ENCODE data around the gene AFF1.

AFF1 gene

DNA sequence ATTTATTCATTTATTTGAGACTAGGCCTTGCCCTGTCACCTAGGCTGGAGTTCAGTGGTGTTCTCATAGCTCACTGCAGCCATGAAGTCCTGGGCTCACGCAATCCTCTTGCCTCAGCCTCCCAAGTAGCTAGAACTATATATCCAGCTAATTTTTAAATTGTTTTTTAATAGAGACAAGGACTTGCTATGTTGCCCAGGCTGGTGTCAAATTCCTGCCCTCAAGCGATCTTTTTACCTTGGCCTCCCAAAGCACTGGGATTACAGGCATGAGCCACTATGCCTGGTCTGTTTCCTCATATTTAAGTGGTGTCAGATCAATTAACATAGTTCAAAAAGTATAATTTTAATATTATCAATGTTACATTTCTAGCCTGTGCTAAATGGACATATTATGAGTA is 68.5 kb downstream of the AFF1 start:
- Histone ChIP-seq H3K79me2 (ENCODE audit: insufficient read depth, low read length) (no peaks in the 10 kb centered on the region), H3K4me2 (ENCODE audit: low read depth, low read length, poor library complexity, severe bottlenecking) (no peak overlapping the region), H3K27ac (ENCODE audit: low read depth, low read length) (no peak overlapping the region), H2AFZ (ENCODE audit: low read depth, low read length, severe bottlenecking) (no peak overlapping the region), H3K9me3 (ENCODE audit: insufficient read depth, low read length) (no peaks in the 10 kb centered on the region), H3K27me3 (ENCODE audit: low read length) (no peaks in the 10 kb centered on the region), H3K9ac (ENCODE audit: low read length) (no peak overlapping the region), H4K20me1 (ENCODE audit: low read depth, low read length) (no peaks in the 10 kb centered on the region), H3F3A (ENCODE audit: insufficient read depth) (no peaks in the 10 kb centered on the region), H3K4me3 (ENCODE audit: insufficient read depth, low read length, poor library complexity, severe bottlenecking) (no peak overlapping the region), H3K9me2 (replicated peaks; ENCODE audit: insufficient read depth, low read length) (no peaks in the 10 kb centered on the region), H3K36me3 (ENCODE audit: low read length) (no peaks in the 10 kb centered on the region)
- TF ChIP-seq EZH2phosphoT487 (conservative IDR thresholded peaks at IDR 0.05; ENCODE audit: low read length) = no peak
- TF ChIP-seq, protein P1, sequence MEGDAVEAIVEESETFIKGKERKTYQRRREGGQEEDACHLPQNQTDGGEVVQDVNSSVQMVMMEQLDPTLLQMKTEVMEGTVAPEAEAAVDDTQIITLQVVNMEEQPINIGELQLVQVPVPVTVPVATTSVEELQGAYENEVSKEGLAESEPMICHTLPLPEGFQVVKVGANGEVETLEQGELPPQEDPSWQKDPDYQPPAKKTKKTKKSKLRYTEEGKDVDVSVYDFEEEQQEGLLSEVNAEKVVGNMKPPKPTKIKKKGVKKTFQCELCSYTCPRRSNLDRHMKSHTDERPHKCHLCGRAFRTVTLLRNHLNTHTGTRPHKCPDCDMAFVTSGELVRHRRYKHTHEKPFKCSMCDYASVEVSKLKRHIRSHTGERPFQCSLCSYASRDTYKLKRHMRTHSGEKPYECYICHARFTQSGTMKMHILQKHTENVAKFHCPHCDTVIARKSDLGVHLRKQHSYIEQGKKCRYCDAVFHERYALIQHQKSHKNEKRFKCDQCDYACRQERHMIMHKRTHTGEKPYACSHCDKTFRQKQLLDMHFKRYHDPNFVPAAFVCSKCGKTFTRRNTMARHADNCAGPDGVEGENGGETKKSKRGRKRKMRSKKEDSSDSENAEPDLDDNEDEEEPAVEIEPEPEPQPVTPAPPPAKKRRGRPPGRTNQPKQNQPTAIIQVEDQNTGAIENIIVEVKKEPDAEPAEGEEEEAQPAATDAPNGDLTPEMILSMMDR (IDR thresholded peaks at IDR 0.05; ENCODE audit: insufficient read depth, low read length, poor library complexity, severe bottlenecking) = no peak

DNA sequence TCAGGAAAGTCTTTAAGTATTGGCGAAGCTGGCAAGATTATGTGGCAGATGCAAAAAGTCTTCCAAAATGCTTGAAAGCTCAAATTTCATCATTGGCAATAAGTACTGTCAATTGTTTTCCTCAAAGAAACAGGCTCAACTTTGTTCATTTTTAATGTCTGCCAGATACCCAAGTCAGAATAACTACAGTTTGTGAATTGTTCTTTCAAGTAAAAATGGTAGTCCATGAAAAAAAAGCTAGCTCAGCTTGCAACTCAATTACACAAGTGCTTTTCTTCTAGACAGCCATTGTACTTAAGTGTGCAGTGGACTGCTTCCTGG is 70.5 kb downstream of the AFF1 start:
- no peak for TF ChIP-seq EZH2phosphoT487 (conservative IDR thresholded peaks at IDR 0.05; ENCODE audit: low read length)
- TF ChIP-seq, protein P1 (IDR thresholded peaks at IDR 0.05; ENCODE audit: insufficient read depth, low read length, poor library complexity, severe bottlenecking) = no peak
- Histone ChIP-seq H3K9me2 (replicated peaks; ENCODE audit: insufficient read depth, low read length) (no peaks in the 10 kb centered on the region), H3K9me3 (ENCODE audit: insufficient read depth, low read length) (no peaks in the 10 kb centered on the region), H3K27me3 (ENCODE audit: low read length) (no peaks in the 10 kb centered on the region), H3K4me3 (ENCODE audit: insufficient read depth, low read length, poor library complexity, severe bottlenecking) (no peak overlapping the region), H3K79me2 (ENCODE audit: insufficient read depth, low read length) (no peaks in the 10 kb centered on the region), H2AFZ (ENCODE audit: low read depth, low read length, severe bottlenecking) (no peak overlapping the region), H3F3A (ENCODE audit: insufficient read depth) (no peaks in the 10 kb centered on the region), H3K36me3 (ENCODE audit: low read length) (no peaks in the 10 kb centered on the region), H4K20me1 (ENCODE audit: low read depth, low read length) (no peaks in the 10 kb centered on the region), H3K27ac (ENCODE audit: low read depth, low read length) (no peak overlapping the region), H3K4me2 (ENCODE audit: low read depth, low read length, poor library complexity, severe bottlenecking) (no peak overlapping the region), H3K9ac (ENCODE audit: low read length) (no peak overlapping the region)

DNA sequence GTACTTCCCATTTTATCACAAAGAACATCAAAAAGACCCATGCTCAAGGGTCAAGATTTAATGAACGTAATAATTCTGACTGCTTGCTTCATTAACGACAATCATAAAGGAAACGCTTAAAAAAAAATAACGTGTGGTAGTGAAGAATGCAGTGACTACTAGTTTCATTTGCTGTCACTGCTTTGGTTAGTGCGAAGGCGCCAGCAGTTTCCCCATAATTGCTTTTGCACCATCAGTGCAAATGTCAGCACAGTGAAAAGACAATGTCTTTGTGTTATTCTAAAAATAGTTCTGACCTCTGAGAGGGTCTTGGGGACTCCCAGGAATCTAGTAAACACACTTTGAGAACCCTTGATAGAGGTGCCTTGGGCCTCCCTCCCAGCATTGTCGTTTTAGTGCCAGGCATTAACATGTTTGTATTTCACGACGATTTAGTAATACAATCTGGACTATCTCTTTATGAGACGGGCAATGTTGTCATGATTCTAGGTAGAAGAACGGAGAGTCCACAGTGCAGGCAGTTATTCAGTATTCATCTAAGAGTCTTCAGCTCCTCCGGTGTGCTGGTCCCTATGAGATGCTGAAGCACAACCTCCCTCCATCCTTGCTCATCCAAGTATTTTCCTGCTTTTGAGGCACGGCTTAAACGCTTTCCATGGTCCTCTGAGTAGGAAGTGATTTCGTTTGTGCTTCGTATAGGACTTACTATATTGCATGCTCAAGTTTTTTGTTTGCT is 71.0 kb downstream of the AFF1 start:
- Histone ChIP-seq H3K27ac (ENCODE audit: low read depth, low read length) (peak overlapping the region; percentile 51; the same call in 1 of the 2 replicates), H3K9me3 (ENCODE audit: insufficient read depth, low read length) (no peaks in the 10 kb centered on the region), H3K79me2 (ENCODE audit: insufficient read depth, low read length) (no peaks in the 10 kb centered on the region), H2AFZ (ENCODE audit: low read depth, low read length, severe bottlenecking) (peak overlapping the region; percentile 86), H3K9me2 (replicated peaks; ENCODE audit: insufficient read depth, low read length) (no peaks in the 10 kb centered on the region), H3K4me2 (ENCODE audit: low read depth, low read length, poor library complexity, severe bottlenecking) (peak overlapping the region; percentile 90), H3F3A (ENCODE audit: insufficient read depth) (no peaks in the 10 kb centered on the region), H3K27me3 (ENCODE audit: low read length) (no peaks in the 10 kb centered on the region), H3K36me3 (ENCODE audit: low read length) (no peaks in the 10 kb centered on the region), H4K20me1 (ENCODE audit: low read depth, low read length) (no peaks in the 10 kb centered on the region), H3K9ac (ENCODE audit: low read length) (peak overlapping the region; percentile 66), H3K4me3 (ENCODE audit: insufficient read depth, low read length, poor library complexity, severe bottlenecking) (peak overlapping the region; percentile 79)
- TF ChIP-seq, protein P1 (IDR thresholded peaks at IDR 0.05; ENCODE audit: insufficient read depth, low read length, poor library complexity, severe bottlenecking) = no peak
- TF ChIP-seq EZH2phosphoT487 (conservative IDR thresholded peaks at IDR 0.05; ENCODE audit: low read length) = no peak
